Spleen (tissue), 11 donors: ENCODE measurements around the gene MYO1D. TPM values are rescaled to one million over a fixed set of nuclear protein-coding genes. Genes with fewer than 3 reads are reported as not detected.

Source experiments
- DNase-seq: peaks from one replicate; pipeline ENCODE4 v3.0.0-alpha.2; 2020
- H3K27ac ChIP-seq, 8 donors: fragments of 200-600 bp; sonication (generic) in 7 of 8; 1 replicate in 4 of 8; 2 replicates in 4 of 8; pipeline versions ENCODE4 v1.5.0 to v1.8.0; 2016 to 2021; ENCODE audit warnings: inconsistent platforms in 4 of 8, mild to moderate bottlenecking in 4 of 8, moderate library complexity in 1 of 8
- H3K27me3 ChIP-seq, 7 donors: fragments of 200-600 bp; sonication (generic) in 6 of 7; replicated peaks in 1 of 7; 1 replicate in 4 of 7; 2 replicates in 3 of 7; pipeline versions ENCODE4 v1.5.0 to v1.8.0; 2016 to 2021; ENCODE audit warnings: inconsistent platforms in 3 of 7, mild to moderate bottlenecking in 1 of 7
- H3K36me3 ChIP-seq, 6 donors: fragments of 200-600 bp; sonication (generic) in 5 of 6; 1 replicate in 4 of 6; 2 replicates in 2 of 6; pipeline versions ENCODE4 v1.5.0 to v1.8.0; 2016 to 2021; ENCODE audit warnings: inconsistent platforms in 2 of 6
- H3K4me1 ChIP-seq, 6 donors: fragments of 200-600 bp; sonication (generic) in 5 of 6; 1 replicate in 3 of 6; 2 replicates in 3 of 6; pipeline versions ENCODE4 v1.5.0 to v1.8.0; 2016 to 2021; ENCODE audit warnings: inconsistent platforms in 3 of 6
- H3K4me3 ChIP-seq, 8 donors: fragments of 200-600 bp; sonication (generic) in 7 of 8; 1 replicate in 4 of 8; 2 replicates in 4 of 8; pipeline versions ENCODE4 v1.5.0 to v1.8.0; 2016 to 2021; ENCODE audit warnings: inconsistent platforms in 4 of 8, mild to moderate bottlenecking in 4 of 8, moderate library complexity in 2 of 8
- H3K9me3 ChIP-seq, 8 donors: fragments of 200-600 bp; sonication (generic) in 7 of 8; 1 replicate in 4 of 8; 2 replicates in 4 of 8; pipeline versions ENCODE4 v1.5.0 to v1.8.0; 2016 to 2021; ENCODE audit warnings: inconsistent platforms in 4 of 8
- CTCF ChIP-seq, 11 experiments: fragments of 200-600 bp in 7 of 11; fragments of 450-650 bp in 4 of 11; sonication (generic) in 4 of 11; IDR thresholded peaks in 8 of 11; conservative IDR thresholded peaks in 3 of 11; 1 replicate in 7 of 11; 2 replicates in 4 of 11; pipeline versions ENCODE4 v1.4.0 to v1.8.0; 2016 to 2021; ENCODE audit warnings: antibody characterized with exemption in 11 of 11, inconsistent platforms in 4 of 11, mild to moderate bottlenecking in 1 of 11
- POLR2A ChIP-seq, 3 donors: fragments of 450-650 bp; IDR thresholded peaks; one replicate each; pipeline ENCODE4 v1.5.1; 2017; ENCODE audit warnings: antibody characterized with exemption in 3 of 3, mild to moderate bottlenecking in 1 of 3
- POLR2AphosphoS5 ChIP-seq, 3 donors: sonication (generic); formaldehyde crosslinking; IDR thresholded peaks; one replicate each; pipeline ENCODE4 v1.5.1; 2017; ENCODE audit warnings: antibody characterized with exemption in 3 of 3
- WGBS, 5 donors: extraction: QIAGEN DNeasy Blood & Tissue Kit in 3 of 5; methylation state at CpG; one replicate each; pipeline versions ENCODE4 v1.1.5 to v1.1.7; 2013 to 2018; 5-methylcytosine and 5-hydroxymethylcytosine counted together
- intact Hi-C: fragments of 100-400 bp; cut with DNase I; formaldehyde crosslinking; loops from one replicate; pipeline ENCODE4 v1.15.0; 2023; ENCODE audit warnings: low total_unique reads
- polyA plus RNA-seq, 3 donors: library from polyadenylated mRNA; stranded (reverse); fragments of 200-250 nt; gene quantifications; one replicate each; pipeline ENCODE4 v1.2.1, GENCODE V29; 2013
- total RNA-seq, 7 donors: library from RNA; depleted of rRNA in 3 of 7; stranded (reverse); fragments of >200 nt in 3 of 7; fragmentation: NEBNext Ultra II Directional in 4 of 7; extraction: Animal tissue kit (Norgen Biotek cat#: 25700) in 4 of 7; gene quantifications; one replicate each; pipeline versions ENCODE4 v1.1.0 to v1.2.1, GENCODE V29; 2016 to 2021
- donor health status: healthy with polysubstance abuse.
- donor health status: DM: no; HTN: no; CAD: no; lungs with moderate emphysema.
- donor health status: DM: no; HTN: no; CAD: no.
- donor health status: Bipolar disorder and iron deficiency.
- donor health status: healthy.
- donor health status: DM: no; HTN: no; CAD: no.
- donor health status: DM: yes; HTN: yes; CAD: no.

The MYO1D gene
- total and polyA plus RNA-seq, 10 donors: 2.3 to 36.4 (median 23.4) TPM

- Histone ChIP-seq H3K36me3 (no peaks in the 10 kb centered on the region), H3K27me3 (no peaks in the 10 kb centered on the region), H3K27ac (no peak overlapping the region), H3K4me3 (no peak overlapping the region), H3K4me1 (no peaks in the 10 kb centered on the region), H3K9me3 (peaks cover 3 to 40% (median 36%) of the 10 kb centered on the region in 8 donors)
- no peak for TF ChIP-seq POLR2A (IDR thresholded peaks at IDR 0.05)
- no peak for TF ChIP-seq CTCF (IDR thresholded peaks at IDR 0.05 in 8 of 11, conservative IDR thresholded peaks at IDR 0.05 in 3 of 11)
- no peak for TF ChIP-seq POLR2AphosphoS5 (IDR thresholded peaks at IDR 0.05)
- intact Hi-C loops: no loop called here
- DNase-seq: no peak
- WGBS, 5 donors: 83 to 100% (median 88%) methylated on average over 1 of the region's 1 CpG
Observed at GRCh38 chr17:32583053-32583452, 293.9 kb downstream of the MYO1D start.

GRCh38 chr17:32575852-32576251 is 301.1 kb downstream of the MYO1D start:
- no peak overlapping the region for H3K27ac ChIP-seq
- H3K36me3 ChIP-seq: no peaks in the 10 kb centered on the region
- H3K9me3 ChIP-seq: peaks cover 3 to 8% (median 5%) of the 10 kb centered on the region in 8 donors
- no peak for TF ChIP-seq POLR2AphosphoS5 (IDR thresholded peaks at IDR 0.05)
- no peak for TF ChIP-seq POLR2A (IDR thresholded peaks at IDR 0.05)
- no peak for TF ChIP-seq CTCF (IDR thresholded peaks at IDR 0.05 in 8 of 11, conservative IDR thresholded peaks at IDR 0.05 in 3 of 11)
- DNase-seq: no peak
- intact Hi-C loops: no loop called here
- no peak overlapping the region for H3K4me3 ChIP-seq
- H3K27me3 ChIP-seq: no peaks in the 10 kb centered on the region
- H3K4me1 ChIP-seq: peaks cover 0 to 14% (median 7%) of the 10 kb centered on the region in 6 donors

GRCh38 chr17:32570081-32570396 is 306.9 kb downstream of the MYO1D start:
- Histone ChIP-seq H3K4me1 (peaks cover 0 to 16% (median 3%) of the 10 kb centered on the region in 6 donors), H3K4me3 (no peak overlapping the region), H3K27ac (peak overlapping the region in 2 of 8 donors; percentile 35 to 58), H3K27me3 (no peaks in the 10 kb centered on the region), H3K9me3 (no peaks in the 10 kb centered on the region), H3K36me3 (no peaks in the 10 kb centered on the region)
- intact Hi-C loops: no loop called here
- WGBS, 5 donors: 77 to 94% (median 88%) methylated on average over 2 of the region's 2 CpGs
- no peak for TF ChIP-seq POLR2A (IDR thresholded peaks at IDR 0.05)
- no peak for TF ChIP-seq CTCF (IDR thresholded peaks at IDR 0.05 in 8 of 11, conservative IDR thresholded peaks at IDR 0.05 in 3 of 11)
- TF ChIP-seq POLR2AphosphoS5 (IDR thresholded peaks at IDR 0.05): no peak
- DNase-seq: no peak

- TF ChIP-seq POLR2AphosphoS5 (IDR thresholded peaks at IDR 0.05) (peak in 1 of 3 donors; percentile 20), CTCF (IDR thresholded peaks at IDR 0.05 in 8 of 11, conservative IDR thresholded peaks at IDR 0.05 in 3 of 11) (no peak), POLR2A (IDR thresholded peaks at IDR 0.05) (no peak)
- Histone ChIP-seq H3K4me1 (peaks cover 0 to 19% (median 3%) of the 10 kb centered on the region in 6 donors), H3K9me3 (no peaks in the 10 kb centered on the region), H3K36me3 (no peaks in the 10 kb centered on the region), H3K27me3 (no peaks in the 10 kb centered on the region), H3K4me3 (no peak overlapping the region), H3K27ac (peak overlapping the region in 4 of 8 donors; percentile 7 to 58 (median 44))
- WGBS, 5 donors: 69 to 78% (median 70%) methylated on average over 7 of the region's 7 CpGs
- intact Hi-C loops: no loop called here
- no peak for DNase-seq
Observed at GRCh38 chr17:32569171-32570080, 307.5 kb downstream of the MYO1D start.
